ENCODE measurements around the gene MSI2.

DNA sequence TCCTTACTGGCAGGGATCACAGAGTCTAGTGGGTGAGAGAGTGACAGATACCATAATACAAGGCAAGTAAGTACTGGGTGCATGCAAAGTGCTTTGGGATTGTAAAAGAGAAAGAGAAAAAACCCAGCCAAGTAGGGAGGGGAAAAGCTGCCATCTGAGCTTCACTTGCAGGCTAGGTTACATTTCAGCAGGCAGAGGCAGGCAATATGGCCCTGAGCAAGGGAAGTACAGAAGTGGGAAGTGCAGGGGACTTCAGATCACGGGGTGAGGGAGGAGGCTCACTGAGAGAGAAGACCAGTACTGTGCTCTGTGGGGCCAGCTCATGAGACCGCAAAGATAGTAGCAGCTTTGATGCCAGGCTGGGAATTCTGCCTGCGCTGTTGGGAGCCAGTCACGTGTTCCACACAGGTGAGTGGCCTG lies 230.6 kb downstream of the MSI2 start:
- TF ChIP-seq, protein P1, sequence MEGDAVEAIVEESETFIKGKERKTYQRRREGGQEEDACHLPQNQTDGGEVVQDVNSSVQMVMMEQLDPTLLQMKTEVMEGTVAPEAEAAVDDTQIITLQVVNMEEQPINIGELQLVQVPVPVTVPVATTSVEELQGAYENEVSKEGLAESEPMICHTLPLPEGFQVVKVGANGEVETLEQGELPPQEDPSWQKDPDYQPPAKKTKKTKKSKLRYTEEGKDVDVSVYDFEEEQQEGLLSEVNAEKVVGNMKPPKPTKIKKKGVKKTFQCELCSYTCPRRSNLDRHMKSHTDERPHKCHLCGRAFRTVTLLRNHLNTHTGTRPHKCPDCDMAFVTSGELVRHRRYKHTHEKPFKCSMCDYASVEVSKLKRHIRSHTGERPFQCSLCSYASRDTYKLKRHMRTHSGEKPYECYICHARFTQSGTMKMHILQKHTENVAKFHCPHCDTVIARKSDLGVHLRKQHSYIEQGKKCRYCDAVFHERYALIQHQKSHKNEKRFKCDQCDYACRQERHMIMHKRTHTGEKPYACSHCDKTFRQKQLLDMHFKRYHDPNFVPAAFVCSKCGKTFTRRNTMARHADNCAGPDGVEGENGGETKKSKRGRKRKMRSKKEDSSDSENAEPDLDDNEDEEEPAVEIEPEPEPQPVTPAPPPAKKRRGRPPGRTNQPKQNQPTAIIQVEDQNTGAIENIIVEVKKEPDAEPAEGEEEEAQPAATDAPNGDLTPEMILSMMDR (IDR thresholded peaks at IDR 0.05; ENCODE audit: low read length): no peak
- TF ChIP-seq EZH2 (IDR thresholded peaks at IDR 0.05; ENCODE audit: borderline replicate concordance, low read length): no peak
